ENCODE results near the gene PCDHGC4.

The PCDHGC4 gene

DNA sequence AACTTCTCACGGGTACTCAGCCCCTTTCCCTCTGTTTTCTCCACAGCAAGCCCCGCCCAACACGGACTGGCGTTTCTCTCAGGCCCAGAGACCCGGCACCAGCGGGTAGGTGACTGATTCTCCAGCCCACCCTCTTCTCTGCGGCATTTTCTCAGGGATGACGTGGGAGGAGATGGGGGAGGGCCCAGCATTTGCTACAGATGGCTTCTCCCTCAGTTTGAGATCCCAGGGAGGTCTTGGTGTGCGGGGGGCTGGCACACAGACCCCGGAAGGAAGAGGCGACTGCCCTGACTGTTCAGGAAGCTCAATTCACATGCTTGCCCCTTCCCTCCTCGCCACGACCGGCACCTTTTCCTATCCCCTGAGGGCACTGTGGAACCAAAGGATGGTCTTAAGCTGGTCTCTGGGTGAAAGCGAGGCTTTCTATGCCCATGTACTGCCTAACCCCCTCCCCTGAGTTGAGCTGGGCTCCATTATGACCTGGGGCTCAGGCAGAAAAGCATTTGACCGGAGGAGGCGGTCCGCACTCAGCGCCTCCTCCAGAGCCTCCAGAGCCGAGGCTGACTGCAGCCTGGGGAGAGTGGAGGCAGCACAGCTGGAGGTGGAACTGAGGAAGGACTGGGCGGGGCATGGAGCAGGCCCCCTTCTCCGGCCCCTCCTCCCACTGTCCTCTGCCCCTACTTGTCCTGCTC is 10.1 kb downstream of the PCDHGC4 start:
- H3K4me3 ChIP-seq (ENCODE audit: low read depth, low read length), result no peak overlapping the region
- TF ChIP-seq, protein P1, sequence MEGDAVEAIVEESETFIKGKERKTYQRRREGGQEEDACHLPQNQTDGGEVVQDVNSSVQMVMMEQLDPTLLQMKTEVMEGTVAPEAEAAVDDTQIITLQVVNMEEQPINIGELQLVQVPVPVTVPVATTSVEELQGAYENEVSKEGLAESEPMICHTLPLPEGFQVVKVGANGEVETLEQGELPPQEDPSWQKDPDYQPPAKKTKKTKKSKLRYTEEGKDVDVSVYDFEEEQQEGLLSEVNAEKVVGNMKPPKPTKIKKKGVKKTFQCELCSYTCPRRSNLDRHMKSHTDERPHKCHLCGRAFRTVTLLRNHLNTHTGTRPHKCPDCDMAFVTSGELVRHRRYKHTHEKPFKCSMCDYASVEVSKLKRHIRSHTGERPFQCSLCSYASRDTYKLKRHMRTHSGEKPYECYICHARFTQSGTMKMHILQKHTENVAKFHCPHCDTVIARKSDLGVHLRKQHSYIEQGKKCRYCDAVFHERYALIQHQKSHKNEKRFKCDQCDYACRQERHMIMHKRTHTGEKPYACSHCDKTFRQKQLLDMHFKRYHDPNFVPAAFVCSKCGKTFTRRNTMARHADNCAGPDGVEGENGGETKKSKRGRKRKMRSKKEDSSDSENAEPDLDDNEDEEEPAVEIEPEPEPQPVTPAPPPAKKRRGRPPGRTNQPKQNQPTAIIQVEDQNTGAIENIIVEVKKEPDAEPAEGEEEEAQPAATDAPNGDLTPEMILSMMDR (IDR thresholded peaks at IDR 0.05; ENCODE audit: low read depth, low read length, missing control alignments), result no peak

DNA sequence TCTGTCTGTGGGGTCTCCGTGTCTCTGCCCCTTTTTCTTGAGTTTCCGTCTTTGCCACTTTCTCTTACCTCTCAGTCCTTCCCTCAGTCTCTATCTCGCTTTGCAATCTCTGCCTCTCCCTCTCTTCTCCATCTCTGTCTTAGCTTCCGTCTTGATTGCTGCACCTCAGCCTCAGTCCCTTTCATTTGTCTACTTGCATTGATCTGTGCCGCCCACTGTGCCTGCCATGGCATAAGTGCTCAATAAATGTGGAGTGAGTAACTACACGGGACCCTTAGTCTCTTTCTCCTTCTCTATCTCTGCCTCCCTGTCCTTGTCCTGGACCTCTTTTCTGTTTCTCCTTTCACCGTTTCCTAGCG is 10.6 kb downstream of the PCDHGC4 start:
- H3K4me3 ChIP-seq (ENCODE audit: low read depth, low read length), result no peak overlapping the region
- no peak for DNase-seq (ENCODE audit: low read depth)
- TF ChIP-seq, protein P1 (IDR thresholded peaks at IDR 0.05; ENCODE audit: low read depth, low read length, missing control alignments), result no peak

More for the DNA sequence above, 10.1 kb downstream of the PCDHGC4 start:
- DNase-seq (ENCODE audit: low read depth), result no peak

DNA sequence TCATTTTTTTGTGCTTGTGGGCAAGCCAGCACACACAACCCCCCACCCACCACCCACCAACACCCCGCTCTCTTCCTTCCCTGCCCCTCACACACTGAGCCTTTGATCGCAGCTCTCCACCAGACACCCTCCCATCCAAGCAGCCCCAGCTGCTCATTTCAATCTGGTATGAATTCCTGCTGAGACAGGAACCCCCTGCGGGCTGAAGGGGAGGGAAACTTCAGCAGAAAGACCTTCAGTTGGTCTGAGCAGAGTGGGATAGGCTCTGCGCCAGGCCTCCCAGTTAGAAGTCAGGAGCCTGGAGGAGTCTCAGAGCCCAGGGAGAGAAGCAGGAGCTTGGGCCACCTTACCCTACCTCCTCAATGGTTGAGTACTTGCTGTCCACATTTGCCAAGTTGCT is 11.2 kb downstream of the PCDHGC4 start:
- TF ChIP-seq, protein P1 (IDR thresholded peaks at IDR 0.05; ENCODE audit: low read depth, low read length, missing control alignments), result no peak
- no peak for DNase-seq (ENCODE audit: low read depth)
- no peak overlapping the region for H3K4me3 ChIP-seq (ENCODE audit: low read depth, low read length)

DNA sequence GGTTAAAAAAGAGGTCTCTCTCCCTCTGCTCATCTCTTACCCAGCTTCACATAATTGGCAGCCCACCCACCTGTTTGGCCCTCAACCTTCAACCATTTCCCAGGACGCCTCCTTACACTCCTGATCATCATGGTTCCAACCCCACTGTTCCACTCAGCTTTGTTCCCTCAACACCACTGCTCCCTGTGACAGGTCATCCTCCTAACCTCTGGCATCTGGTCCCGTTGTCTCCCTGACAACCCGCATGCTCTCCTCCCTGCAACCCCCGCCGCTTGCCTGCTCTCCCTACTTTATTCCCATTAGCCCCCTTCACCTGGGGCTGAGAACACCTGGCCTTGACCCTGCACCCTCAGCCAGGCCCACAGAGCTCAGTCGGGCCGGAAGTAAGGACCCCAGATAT is 16.9 kb downstream of the PCDHGC4 start:
- no peak overlapping the region for H3K4me3 ChIP-seq (ENCODE audit: low read depth, low read length)
- DNase-seq (ENCODE audit: low read depth), result no peak
- TF ChIP-seq, protein P1 (IDR thresholded peaks at IDR 0.05; ENCODE audit: low read depth, low read length, missing control alignments), result no peak

DNA sequence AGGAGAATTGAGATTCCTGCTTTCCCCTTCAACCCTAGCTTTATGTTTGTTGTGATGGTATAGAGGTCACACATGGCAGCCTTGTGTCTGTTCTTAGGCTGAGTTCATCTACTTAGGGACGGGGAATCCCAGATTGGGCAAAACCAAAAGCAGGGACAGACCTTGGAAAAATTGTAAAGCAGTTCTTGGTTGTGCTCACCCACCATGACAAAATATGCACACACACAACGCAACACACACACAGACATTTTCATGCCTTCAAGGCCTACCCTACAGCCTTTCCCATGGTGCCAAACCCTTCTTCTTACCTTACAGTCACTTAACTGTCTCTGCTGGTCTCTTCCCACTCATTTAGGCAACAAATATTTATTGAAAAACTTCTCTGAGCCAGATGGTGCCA is 18.9 kb downstream of the PCDHGC4 start:
- TF ChIP-seq, protein P1 (IDR thresholded peaks at IDR 0.05; ENCODE audit: low read depth, low read length, missing control alignments), result no peak
- no peak overlapping the region for H3K4me3 ChIP-seq (ENCODE audit: low read depth, low read length)
- no peak for DNase-seq (ENCODE audit: low read depth)

DNA sequence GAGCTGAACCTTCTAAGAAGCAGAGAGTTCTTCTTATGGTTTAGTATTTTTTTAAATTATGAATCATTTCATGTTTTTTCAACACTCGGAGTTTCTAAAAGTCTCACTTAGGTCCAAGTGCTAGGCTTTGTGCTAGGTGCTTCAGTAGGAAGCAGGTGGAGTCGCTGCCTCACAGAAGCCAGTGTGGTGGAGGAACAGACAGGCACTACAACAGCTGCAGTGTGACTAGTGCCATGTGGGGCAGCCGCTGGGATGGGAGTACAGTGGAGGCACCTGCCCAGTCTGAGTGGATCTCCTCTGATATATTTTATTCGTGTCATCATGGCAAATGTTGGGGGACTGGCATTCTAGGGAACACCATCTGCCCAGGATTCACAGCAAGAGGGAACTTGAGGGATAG is 19.4 kb downstream of the PCDHGC4 start:
- TF ChIP-seq, protein P1 (IDR thresholded peaks at IDR 0.05; ENCODE audit: low read depth, low read length, missing control alignments), result no peak
- no peak for DNase-seq (ENCODE audit: low read depth)
- no peak overlapping the region for H3K4me3 ChIP-seq (ENCODE audit: low read depth, low read length)

Data from GM12864 (cell line).